H1 (cell line): ENCODE results near the gene FRMD4A. TPM values are rescaled to one million over a fixed set of nuclear protein-coding genes. Genes with fewer than 3 reads are reported as not detected.

Experiments
- CTCF ChIA-PET: fragments of 300-600 bp; sonication (Branson Sonifier 250); formaldehyde crosslinking; loops from one replicate; lab custom pipeline; 2021; ENCODE audit not compliant: partially characterized antibody; lab: Charles Lee
- POLR2A ChIA-PET: fragments of 300-600 bp; sonication (Branson Sonifier 250); formaldehyde crosslinking; loops from one replicate; lab custom pipeline; 2021; ENCODE audit warnings: inconsistent platforms; ENCODE audit not compliant: partially characterized antibody; lab: Charles Lee
- DNase-seq, 2 experiments: peaks; one replicate each; pipeline versions ENCODE4 v3.0.0 to v3.0.0-alpha.2; 2010 to 2022; ENCODE audit warnings: low spot score in 2 of 2, low read depth in 1 of 2, mixed read lengths in 1 of 2
- FAIRE-seq: peaks from 2 replicates; lab custom pipeline; 2011; peaks lifted over from hg19 to GRCh38; lab: Jason Lieb, UNC
- H2AFZ ChIP-seq: 2 replicates; pipeline ENCODE4 v1.8.1; 2012; ENCODE audit warnings: low read length, inconsistent platforms
- H2AK5ac ChIP-seq: 2 replicates; pipeline ENCODE4 v1.6.1; 2013; ENCODE audit warnings: low read depth, low read length
- H2BK120ac ChIP-seq: replicated peaks from 2 replicates; pipeline ENCODE3; 2013; ENCODE audit warnings: low read depth, low read length, inconsistent platforms
- H2BK12ac ChIP-seq: 2 replicates; pipeline ENCODE4 v1.6.1; 2013; ENCODE audit warnings: low read depth, low read length
- H2BK15ac ChIP-seq: 2 replicates; pipeline ENCODE4 v1.6.1; 2013; ENCODE audit warnings: low read length
- H2BK20ac ChIP-seq: 2 replicates; pipeline ENCODE4 v1.6.1; 2013; ENCODE audit warnings: low read length
- H2BK5ac ChIP-seq: 2 replicates; pipeline ENCODE4 v1.6.1; 2013; ENCODE audit warnings: low read depth, low read length
- H3K14ac ChIP-seq: 2 replicates; pipeline ENCODE4 v1.6.1; 2013; ENCODE audit warnings: inconsistent platforms; ENCODE audit not compliant: insufficient read length
- H3K18ac ChIP-seq: 2 replicates; pipeline ENCODE4 v1.6.1; 2013; ENCODE audit warnings: low read length; ENCODE audit errors: extremely low read depth
- H3K23ac ChIP-seq: 2 replicates; pipeline ENCODE4 v1.6.1; 2013; ENCODE audit warnings: inconsistent platforms; ENCODE audit not compliant: insufficient read length
- H3K23me2 ChIP-seq: 2 replicates; pipeline ENCODE4 v1.6.1; 2013; ENCODE audit warnings: low read depth, low read length
- H3K27ac ChIP-seq: 2 replicates; pipeline ENCODE4 v1.6.1; 2011; ENCODE audit warnings: low read depth, low read length, inconsistent platforms
- H3K27me3 ChIP-seq, 4 experiments: replicated peaks in 1 of 4; 1 replicate in 1 of 4; 2 replicates in 3 of 4; pipeline versions ENCODE4 v1.6.1 to v1.8.1; 2011 to 2013; ENCODE audit warnings: low read length in 3 of 4, mild to moderate bottlenecking in 3 of 4, inconsistent platforms in 2 of 4, mixed read lengths in 2 of 4, moderate library complexity in 1 of 4; ENCODE audit not compliant: control insufficient read depth in 3 of 4, insufficient read depth in 3 of 4; ENCODE audit errors: extremely low read depth in 1 of 4
- H3K36me3 ChIP-seq, 4 experiments: 2 replicates each; pipeline versions ENCODE4 v1.6.1 to v1.8.1; 2011 to 2013; ENCODE audit warnings: mild to moderate bottlenecking in 4 of 4, low read length in 3 of 4, moderate library complexity in 2 of 4, control low read depth in 1 of 4, inconsistent platforms in 1 of 4; ENCODE audit not compliant: insufficient read depth in 4 of 4, control insufficient read depth in 2 of 4
- H3K4ac ChIP-seq: replicated peaks from 2 replicates; pipeline ENCODE3; 2013; ENCODE audit warnings: low read length, low read depth, mixed read lengths, inconsistent platforms; ENCODE audit not compliant: insufficient read length
- H3K4me1 ChIP-seq, 4 experiments: replicated peaks in 1 of 4; 1 replicate in 1 of 4; 2 replicates in 3 of 4; pipeline versions ENCODE4 v1.6.1 to v1.8.1; 2011 to 2013; ENCODE audit warnings: low read length in 3 of 4, inconsistent platforms in 2 of 4, mixed read lengths in 1 of 4; ENCODE audit not compliant: insufficient read depth in 4 of 4, control insufficient read depth in 3 of 4
- H3K4me2 ChIP-seq, 2 experiments: 2 replicates each; pipeline versions ENCODE4 v1.6.1 to v1.8.1; 2011 to 2013; ENCODE audit warnings: low read depth in 2 of 2, low read length in 2 of 2, control low read depth in 1 of 2, inconsistent platforms in 1 of 2, mild to moderate bottlenecking in 1 of 2; ENCODE audit not compliant: insufficient read depth in 1 of 2
- H3K4me3 ChIP-seq, 4 experiments: fragments of 200-600, 300-600 bp in 1 of 4; sonication (generic), shearing (Covaris generic), sonication (Bioruptor Twin) in 1 of 4; 2 replicates each; pipeline versions ENCODE4 v1.5.1 to v1.8.1; 2011 to 2016; ENCODE audit warnings: low read length in 4 of 4, low read depth in 3 of 4, control low read depth in 2 of 4, inconsistent platforms in 2 of 4, mild to moderate bottlenecking in 2 of 4, mixed read lengths in 1 of 4, moderate library complexity in 1 of 4; ENCODE audit not compliant: insufficient read depth in 2 of 4; ENCODE audit errors: extremely low read depth in 1 of 4
- H3K56ac ChIP-seq: replicated peaks from 2 replicates; pipeline ENCODE3; 2013; ENCODE audit warnings: low read depth, mild to moderate bottlenecking, mixed read lengths, low read length, inconsistent platforms; ENCODE audit not compliant: insufficient read length
- H3K79me1 ChIP-seq: 2 replicates; pipeline ENCODE4 v1.6.1; 2013; ENCODE audit warnings: low read depth, low read length, control low read depth
- H3K79me2 ChIP-seq, 2 experiments: 2 replicates each; pipeline versions ENCODE4 v1.6.1 to v1.8.1; 2012 to 2013; ENCODE audit warnings: low read length in 2 of 2, mild to moderate bottlenecking in 2 of 2, inconsistent platforms in 1 of 2; ENCODE audit not compliant: insufficient read depth in 2 of 2, control insufficient read depth in 1 of 2
- H3K9ac ChIP-seq, 4 experiments: replicated peaks in 1 of 4; 1 replicate in 1 of 4; 2 replicates in 3 of 4; pipeline versions ENCODE4 v1.6.1 to v1.8.1; 2011 to 2013; ENCODE audit warnings: low read depth in 3 of 4, low read length in 3 of 4, control low read depth in 2 of 4, mild to moderate bottlenecking in 2 of 4, moderate library complexity in 2 of 4, inconsistent platforms in 1 of 4; ENCODE audit errors: extremely low read depth in 1 of 4
- H3K9me3 ChIP-seq, 2 experiments: 2 replicates each; pipeline versions ENCODE4 v1.6.1 to v1.8.1; 2012 to 2013; ENCODE audit warnings: mild to moderate bottlenecking in 2 of 2, moderate library complexity in 2 of 2, control low read depth in 1 of 2, inconsistent platforms in 1 of 2, low read depth in 1 of 2, low read length in 1 of 2, mixed read lengths in 1 of 2; ENCODE audit not compliant: insufficient read depth in 2 of 2
- H4K20me1 ChIP-seq, 2 experiments: replicated peaks in 1 of 2; 2 replicates each; pipeline versions ENCODE3 to v1.8.1; 2011 to 2013; ENCODE audit warnings: inconsistent platforms in 2 of 2, low read length in 2 of 2, mild to moderate bottlenecking in 1 of 2; ENCODE audit not compliant: insufficient read depth in 2 of 2, control insufficient read depth in 1 of 2
- H4K5ac ChIP-seq: 2 replicates; pipeline ENCODE4 v1.6.1; 2013; ENCODE audit warnings: low read length, low read depth, mixed read lengths, inconsistent platforms; ENCODE audit not compliant: insufficient read length
- H4K8ac ChIP-seq: 2 replicates; pipeline ENCODE4 v1.8.0; 2013; ENCODE audit warnings: mild to moderate bottlenecking, moderate library complexity, low read length, inconsistent platforms; ENCODE audit not compliant: insufficient read depth; ENCODE audit errors: extremely low read depth
- H4K91ac ChIP-seq: replicated peaks from 2 replicates; pipeline ENCODE3; 2013; ENCODE audit warnings: low read length, mixed read lengths, inconsistent platforms; ENCODE audit not compliant: insufficient read length
- ATF2 ChIP-seq: IDR thresholded peaks from 2 replicates; pipeline ENCODE4 v1.6.1; 2012; ENCODE audit warnings: low read length, inconsistent platforms
- ATF3 ChIP-seq: IDR thresholded peaks from 2 replicates; pipeline ENCODE4 v1.6.1; 2011; ENCODE audit warnings: low read depth, mild to moderate bottlenecking, low read length; ENCODE audit not compliant: insufficient read depth
- CTCF ChIP-seq, 3 experiments: IDR thresholded peaks; 1 replicate in 2 of 3; 2 replicates in 1 of 3; pipeline versions ENCODE4 v1.5.1 to v1.6.1; 2011; ENCODE audit warnings: low read length in 3 of 3, mild to moderate bottlenecking in 3 of 3, inconsistent platforms in 2 of 3, low read depth in 1 of 3, moderate library complexity in 1 of 3; ENCODE audit not compliant: insufficient read depth in 1 of 3; ENCODE audit errors: control extremely low read depth in 1 of 3
- MAFK ChIP-seq: IDR thresholded peaks from 2 replicates; pipeline ENCODE4 v1.6.1; 2012; ENCODE audit warnings: low read depth, mild to moderate bottlenecking, improper control_type of control experiment, low read length
- SIX5 ChIP-seq: IDR thresholded peaks from 2 replicates; pipeline ENCODE4 v1.6.1; 2011; ENCODE audit warnings: mild to moderate bottlenecking, low read depth, low read length
- SP2 ChIP-seq: IDR thresholded peaks from 2 replicates; pipeline ENCODE4 v1.6.1; 2012; ENCODE audit warnings: mild to moderate bottlenecking, low read length, inconsistent platforms
- TAF7 ChIP-seq: optimal IDR thresholded peaks from 2 replicates; pipeline ENCODE3; 2011; ENCODE audit warnings: low read depth, mild to moderate bottlenecking, inconsistent platforms, low read length, moderate library complexity, borderline replicate concordance
- ZNF274 ChIP-seq: IDR thresholded peaks from 2 replicates; pipeline ENCODE4 v1.7.0; 2012; ENCODE audit warnings: low read length, borderline replicate concordance; ENCODE audit errors: extremely low read depth
- WGBS, 2 experiments: shearing (Covaris generic) in 1 of 2; methylation state at CpG; one replicate each; pipeline versions ENCODE4 v1.1.6 to v1.1.7; 2013 to 2015; ENCODE audit warnings: low lambda C conversion rate in 2 of 2, mixed read lengths in 2 of 2, inconsistent platforms in 1 of 2, low coverage in 1 of 2, missing lambda C conversion rate in 1 of 2; ENCODE audit not compliant: insufficient replicate concordance in 2 of 2, insufficient coverage in 1 of 2, insufficient read length in 1 of 2; ENCODE audit errors: extremely low coverage in 1 of 2, missing lambda C conversion rate in 1 of 2; 5-methylcytosine and 5-hydroxymethylcytosine counted together
- polyA plus RNA-seq, 7 experiments: library from polyadenylated mRNA; depleted of rRNA in 3 of 7; stranded (reverse) in 5 of 7; unstranded in 2 of 7; fragments of >200 nt in 5 of 7; fragments of 200-250 nt in 2 of 7; gene quantifications; 1 replicate in 5 of 7; 2 replicates in 1 of 7; 4 replicates in 1 of 7; pipeline versions ENCODE4 v1.2.1 to v1.2.3, GENCODE V29; 2011 to 2013; ENCODE audit warnings: missing spikeins in 2 of 7, mixed read lengths in 2 of 7
- total RNA-seq: library from RNA; stranded (reverse); fragmentation: NEBNext Ultra II Directional; extraction: Animal tissue kit (Norgen Biotek cat#: 25700); gene quantifications from 2 replicates; pipeline ENCODE4 v1.2.1, GENCODE V29; 2021

Gene FRMD4A
- total and polyA plus RNA-seq, 2 of the 8 experiments (the other 6 are each of a cell fraction or from before 2014, with no cell fraction given), result 38.6 to 39.6 TPM

GRCh38 chr10:14003517-14004184 lies 327.1 kb downstream of the FRMD4A start:
- 81% methylated on average over 9 of the region's 9 CpGs; no CpG with 5 or more reads in 1 of the 2 experiments for WGBS, 2 experiments
- no peak overlapping the region for H4K91ac ChIP-seq
- H2BK20ac ChIP-seq, result no peak overlapping the region
- H3K79me1 ChIP-seq, result no peaks in the 10 kb centered on the region
- H3K36me3 ChIP-seq, result no peaks in the 10 kb centered on the region
- no peak overlapping the region for H3K4me3 ChIP-seq
- CTCF ChIA-PET, result interaction anchor here (1.0 kb wide), 1 partner anchor 38 kb away, joined by 3 read pairs; no protein-coding TSS in a partner anchor
- no peak overlapping the region for H2AFZ ChIP-seq
- no peaks in the 10 kb centered on the region for H3K9me3 ChIP-seq
- H3K4me2 ChIP-seq, result no peak overlapping the region
- POLR2A ChIA-PET, result no interaction called here
- H3K18ac ChIP-seq, result no peak overlapping the region
- no peak overlapping the region for H3K9ac ChIP-seq
- H3K14ac ChIP-seq, result no peak overlapping the region
- no peak overlapping the region for H4K8ac ChIP-seq
- H3K27me3 ChIP-seq, result no peaks in the 10 kb centered on the region
- no peak overlapping the region for H3K4ac ChIP-seq
- no peak overlapping the region for H3K23ac ChIP-seq
- DNase-seq (no peak), FAIRE-seq (no peak)
- H2BK5ac ChIP-seq, result no peak overlapping the region
- no peaks in the 10 kb centered on the region for H4K20me1 ChIP-seq
- peaks cover 0 to 3% (median 1%) of the 10 kb centered on the region in 4 experiments; a peak in 2 of 7 replicates for H3K4me1 ChIP-seq
- H3K56ac ChIP-seq, result no peak overlapping the region
- no peak overlapping the region for H2BK120ac ChIP-seq
- H3K27ac ChIP-seq, result no peak overlapping the region
- no peak overlapping the region for H4K5ac ChIP-seq
- no peaks in the 10 kb centered on the region for H3K23me2 ChIP-seq
- no peak overlapping the region for H2AK5ac ChIP-seq
- H2BK15ac ChIP-seq, result no peak overlapping the region
- H2BK12ac ChIP-seq, result no peak overlapping the region
- H3K79me2 ChIP-seq, result no peaks in the 10 kb centered on the region
- no peak for TF ChIP-seq SIX5
- TF ChIP-seq ZNF274, result no peak
- TF ChIP-seq TAF7, result no peak
- no peak for TF ChIP-seq SP2
- no peak for TF ChIP-seq MAFK
- TF ChIP-seq CTCF (IDR thresholded peaks at IDR 0.05; ENCODE audit: control extremely low read depth in 1 of 3, insufficient read depth in 1 of 3, low read depth in 1 of 3, low read length in 3 of 3), result no peak
- no peak for TF ChIP-seq ATF3
- no peak for TF ChIP-seq ATF2
